GM23338 (cell line): ENCODE measurements around the gene PAF1. TPM values are rescaled to one million over a fixed set of nuclear protein-coding genes. Genes with fewer than 3 reads are reported as not detected.
"Not testable (repeated sequence)": the region's sequence is repeated elsewhere in the genome, so short reads cannot be mapped to it uniquely, and the experiment has no call there.

Experiments
- ATAC-seq: fragments of 200-7000 bp; cut with Tn5 transposase; 3 replicates; pipeline ENCODE4 v1.9.1; 2020
- DNase-seq: peaks from one replicate; pipeline ENCODE4 v3.0.0-alpha.2; 2015; ENCODE audit warnings: low spot score
- H2AFZ ChIP-seq: fragments of 200-600 bp; sonication (generic); 2 replicates; pipeline ENCODE4 v1.8.0; 2016; ENCODE audit warnings: antibody characterized with exemption, mild to moderate bottlenecking, moderate library complexity
- H3F3A ChIP-seq: fragments of 200-600 bp; sonication (generic); replicated peaks from 2 replicates; pipeline ENCODE4 v1.8.0; 2017; ENCODE audit warnings: antibody characterized with exemption, mixed run types, low read depth
- H3K27ac ChIP-seq: fragments of 200-600 bp; sonication (generic); 2 replicates; pipeline ENCODE4 v1.6.1; 2016; ENCODE audit warnings: low read depth
- H3K27me3 ChIP-seq: fragments of 200-600 bp; sonication (generic); 2 replicates; pipeline ENCODE4 v1.8.0; 2016; ENCODE audit warnings: mild to moderate bottlenecking, mixed run types, moderate library complexity; ENCODE audit not compliant: insufficient read depth
- H3K36me3 ChIP-seq: fragments of 200-600 bp; sonication (generic); 2 replicates; pipeline ENCODE4 v1.8.0; 2016; ENCODE audit warnings: mild to moderate bottlenecking; ENCODE audit not compliant: insufficient read depth
- H3K4me1 ChIP-seq: fragments of 200-600 bp; sonication (generic); 2 replicates; pipeline ENCODE4 v1.8.0; 2016; ENCODE audit warnings: mild to moderate bottlenecking, moderate library complexity; ENCODE audit not compliant: insufficient read depth
- H3K4me2 ChIP-seq: fragments of 200-600 bp; sonication (generic); 2 replicates; pipeline ENCODE4 v1.7.1; 2017; ENCODE audit warnings: mixed run types
- H3K4me3 ChIP-seq: fragments of 200-600 bp; sonication (generic); 2 replicates; pipeline ENCODE4 v1.6.1; 2016; ENCODE audit warnings: mixed run types
- H3K79me2 ChIP-seq: fragments of 200-600 bp; sonication (generic); replicated peaks from 2 replicates; pipeline ENCODE4 v1.8.0; 2017; ENCODE audit warnings: mild to moderate bottlenecking; ENCODE audit not compliant: insufficient read depth
- H3K9me2 ChIP-seq: fragments of 200-600 bp; sonication (generic); 2 replicates; pipeline ENCODE4 v1.8.0; 2017; ENCODE audit not compliant: insufficient read depth
- H4K20me1 ChIP-seq: fragments of 200-600 bp; sonication (generic); replicated peaks from 2 replicates; pipeline ENCODE4 v1.8.0; 2017; ENCODE audit warnings: mild to moderate bottlenecking; ENCODE audit not compliant: insufficient read depth
- H3K27ac Mint-ChIP-seq: 2 replicates; pipeline ENCODE4 v1.8.0; 2020; ENCODE audit warnings: inconsistent platforms, mild to moderate bottlenecking, moderate library complexity, mixed read lengths
- H3K27me3 Mint-ChIP-seq: 3 replicates; pipeline ENCODE4 v1.8.0; 2022; ENCODE audit warnings: low read depth, mild to moderate bottlenecking, moderate library complexity, mixed read lengths, inconsistent platforms; ENCODE audit not compliant: insufficient read depth, poor library complexity
- H3K36me3 Mint-ChIP-seq: 3 replicates; pipeline ENCODE4 v1.8.0; 2021; ENCODE audit warnings: low read depth, mild to moderate bottlenecking, inconsistent platforms, moderate library complexity, mixed read lengths
- H3K4me1 Mint-ChIP-seq: 3 replicates; pipeline ENCODE4 v1.8.0; 2020; ENCODE audit warnings: mild to moderate bottlenecking, inconsistent platforms, mixed read lengths
- H3K4me3 Mint-ChIP-seq: 3 replicates; pipeline ENCODE4 v1.8.0; 2021; ENCODE audit warnings: moderate library complexity, mild to moderate bottlenecking, inconsistent platforms, mixed read lengths
- H3K9me3 Mint-ChIP-seq: 3 replicates; pipeline ENCODE4 v1.8.0; 2020; ENCODE audit warnings: moderate library complexity, mild to moderate bottlenecking, inconsistent platforms, mixed read lengths
- EZH2phosphoT487 ChIP-seq: fragments of 200-600 bp; sonication (generic); IDR thresholded peaks from one replicate; pipeline ENCODE4 v1.8.1; 2018; ENCODE audit warnings: antibody characterized with exemption; ENCODE audit not compliant: unreplicated experiment
- ZNF331 ChIP-seq: fragments of 250-450 bp; sonication (Bioruptor Pico); IDR thresholded peaks from 2 replicates; pipeline ENCODE4 v1.5.0; 2020; ENCODE audit warnings: low read depth, mild to moderate bottlenecking, moderate library complexity
- polyA plus RNA-seq: library from polyadenylated mRNA; unstranded; fragments of >200 nt; fragmentation: Nextera tagmentation; extraction: Ambion mirVana; gene quantifications from 2 replicates; pipeline ENCODE4 v1.2.1, GENCODE V29; 2016
- total RNA-seq: library from RNA; depleted of rRNA; stranded (reverse); fragments of >200 nt; shearing (Covaris generic); gene quantifications from 2 replicates; pipeline ENCODE4 v1.2.3, GENCODE V29; 2014
- TF ChIP-seq, protein P1 (sequence below), 2 experiments: fragments of 200-600 bp in 1 of 2; sonication (generic) in 1 of 2; conservative IDR thresholded peaks; 2 replicates each; pipeline versions ENCODE4 v1.5.1 to v1.6.1; 2016 to 2017; ENCODE audit warnings: antibody characterized with exemption in 2 of 2, low read depth in 2 of 2, mild to moderate bottlenecking in 2 of 2, moderate library complexity in 1 of 2
- TF ChIP-seq, protein P2 (sequence below): IDR thresholded peaks from 2 replicates; pipeline ENCODE4 v1.6.1; 2016; ENCODE audit warnings: antibody characterized with exemption

Gene PAF1
- total and polyA plus RNA-seq, 2 experiments from 2014 or later = 22.1 to 47.3 TPM

DNA sequence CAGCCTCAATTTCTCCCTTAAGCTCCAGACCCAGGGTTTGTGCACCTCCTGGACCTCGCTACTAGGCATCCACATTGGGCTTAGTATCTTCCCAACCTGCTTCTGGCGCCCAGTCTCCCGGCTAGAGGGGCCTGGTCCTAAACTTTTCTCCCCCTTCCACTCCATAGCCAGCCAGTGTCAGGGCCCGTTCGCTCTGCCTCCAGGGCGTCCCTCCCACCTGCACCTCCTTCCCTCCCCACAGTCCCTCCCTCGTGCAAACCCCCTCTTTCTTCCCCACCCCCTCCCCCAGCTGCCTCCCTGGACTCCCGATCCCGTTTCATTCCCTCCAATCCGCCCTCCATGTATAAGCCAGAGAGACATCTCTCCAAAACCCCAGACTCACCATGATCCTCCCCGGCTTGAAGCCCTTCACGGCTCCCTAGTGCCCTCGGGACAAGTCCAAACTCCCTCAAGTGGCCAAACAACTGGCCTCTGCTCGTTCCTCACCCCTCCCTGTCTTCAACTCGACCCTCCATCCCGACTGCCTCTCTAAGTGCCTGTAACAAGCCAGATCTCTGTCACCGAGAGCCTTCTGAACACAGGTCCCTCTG, 49.7 kb downstream of the PAF1 start:
- Histone ChIP-seq H2AFZ (peak overlapping the region; percentile 100), H3K36me3 (no peaks in the 10 kb centered on the region; the same call in 1 of the 2 replicates), H4K20me1 (peaks cover 32% of the 10 kb centered on the region), H3K27me3 (no peaks in the 10 kb centered on the region), H3K27ac (peak overlapping the region; percentile 70), H3K4me2 (peak overlapping the region; percentile 88), H3K9me2 (no peaks in the 10 kb centered on the region), H3K4me1 (peaks cover 11% of the 10 kb centered on the region), H3F3A (peaks cover 16% of the 10 kb centered on the region; the same call in 1 of the 2 replicates), H3K4me3 (peak overlapping the region; percentile 96), H3K79me2 (peaks cover 35% of the 10 kb centered on the region)
- peak overlapping the region; percentile 86 for H3K4me3 Mint-ChIP-seq
- peak; percentile 58 for DNase-seq
- peak overlapping the region; percentile 61 for H3K27ac Mint-ChIP-seq
- TF ChIP-seq, protein P1, sequence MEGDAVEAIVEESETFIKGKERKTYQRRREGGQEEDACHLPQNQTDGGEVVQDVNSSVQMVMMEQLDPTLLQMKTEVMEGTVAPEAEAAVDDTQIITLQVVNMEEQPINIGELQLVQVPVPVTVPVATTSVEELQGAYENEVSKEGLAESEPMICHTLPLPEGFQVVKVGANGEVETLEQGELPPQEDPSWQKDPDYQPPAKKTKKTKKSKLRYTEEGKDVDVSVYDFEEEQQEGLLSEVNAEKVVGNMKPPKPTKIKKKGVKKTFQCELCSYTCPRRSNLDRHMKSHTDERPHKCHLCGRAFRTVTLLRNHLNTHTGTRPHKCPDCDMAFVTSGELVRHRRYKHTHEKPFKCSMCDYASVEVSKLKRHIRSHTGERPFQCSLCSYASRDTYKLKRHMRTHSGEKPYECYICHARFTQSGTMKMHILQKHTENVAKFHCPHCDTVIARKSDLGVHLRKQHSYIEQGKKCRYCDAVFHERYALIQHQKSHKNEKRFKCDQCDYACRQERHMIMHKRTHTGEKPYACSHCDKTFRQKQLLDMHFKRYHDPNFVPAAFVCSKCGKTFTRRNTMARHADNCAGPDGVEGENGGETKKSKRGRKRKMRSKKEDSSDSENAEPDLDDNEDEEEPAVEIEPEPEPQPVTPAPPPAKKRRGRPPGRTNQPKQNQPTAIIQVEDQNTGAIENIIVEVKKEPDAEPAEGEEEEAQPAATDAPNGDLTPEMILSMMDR (conservative IDR thresholded peaks at IDR 0.05; ENCODE audit: low read depth in 2 of 2) = 0 out of 4 replicates have a peak, but pooled peaks of 1 of the 2 experiments have one; percentile 12
- no peak for TF ChIP-seq ZNF331 (CRISPR knock-in tag)
- no peaks in the 10 kb centered on the region for H3K9me3 Mint-ChIP-seq
- peaks cover 9% of the 10 kb centered on the region; the same call in 1 of the 3 replicates for H3K36me3 Mint-ChIP-seq
- H3K4me1 Mint-ChIP-seq = peaks cover 19% of the 10 kb centered on the region
- peaks cover 15% of the 10 kb centered on the region for H3K27me3 Mint-ChIP-seq
- ATAC-seq = peak; percentile 28

DNA sequence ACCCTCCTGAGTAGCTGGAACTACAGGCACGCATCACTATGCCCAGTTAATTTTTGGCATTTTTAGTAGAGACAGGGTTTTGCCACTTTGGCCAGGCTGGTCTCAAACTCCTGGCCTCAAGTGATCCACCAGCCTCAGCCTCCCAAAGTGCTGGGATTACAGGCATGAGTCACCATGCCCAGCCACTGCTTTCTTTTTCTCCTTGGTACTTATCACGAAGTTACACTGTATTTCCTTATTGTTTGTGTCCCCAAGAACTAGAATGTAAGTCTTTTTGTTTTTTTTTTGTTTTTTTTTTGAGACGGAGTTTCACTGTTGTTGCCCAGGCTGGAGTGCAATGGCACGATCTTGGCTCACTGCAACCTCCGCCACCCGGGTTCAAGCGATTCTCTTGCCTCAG, 50.8 kb downstream of the PAF1 start:
- ATAC-seq, H3F3A ChIP-seq, H3K27me3 ChIP-seq, H3K9me3 Mint-ChIP-seq, H3K36me3 Mint-ChIP-seq, H3K27ac Mint-ChIP-seq, H3K27ac ChIP-seq, H3K9me2 ChIP-seq, H3K36me3 ChIP-seq, DNase-seq, H3K4me3 ChIP-seq, H2AFZ ChIP-seq, H3K4me2 ChIP-seq: not testable (repeated sequence)
- Histone ChIP-seq H4K20me1 (peaks cover 22% of the 10 kb centered on the region), H3K79me2 (peaks cover 28% of the 10 kb centered on the region), H3K4me1 (peaks cover 11% of the 10 kb centered on the region)
- H3K4me3 Mint-ChIP-seq = peak overlapping the region; percentile 86; the same call in 1 of the 3 replicates
- H3K4me1 Mint-ChIP-seq = peaks cover 22% of the 10 kb centered on the region
- peaks cover 20% of the 10 kb centered on the region for H3K27me3 Mint-ChIP-seq

DNA sequence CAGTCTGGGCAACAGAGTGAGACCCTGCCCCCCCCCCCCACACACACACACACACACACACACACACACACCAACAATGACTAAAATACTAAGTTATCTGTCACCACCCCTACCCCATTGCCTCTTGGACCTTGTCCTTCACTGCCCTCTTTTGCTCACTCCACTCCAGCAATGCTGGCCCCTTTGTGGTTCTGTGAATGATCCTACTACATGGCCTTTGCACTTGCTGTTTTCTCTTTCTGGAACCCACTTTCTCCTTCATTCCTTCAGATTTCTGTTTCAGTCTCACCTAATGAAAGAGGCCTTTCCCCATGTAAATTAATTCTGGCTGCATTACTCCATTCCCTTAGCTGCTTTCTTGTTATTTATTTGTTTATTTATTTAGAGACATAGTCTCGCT, 51.2 kb downstream of the PAF1 start:
- TF ChIP-seq, protein P2, sequence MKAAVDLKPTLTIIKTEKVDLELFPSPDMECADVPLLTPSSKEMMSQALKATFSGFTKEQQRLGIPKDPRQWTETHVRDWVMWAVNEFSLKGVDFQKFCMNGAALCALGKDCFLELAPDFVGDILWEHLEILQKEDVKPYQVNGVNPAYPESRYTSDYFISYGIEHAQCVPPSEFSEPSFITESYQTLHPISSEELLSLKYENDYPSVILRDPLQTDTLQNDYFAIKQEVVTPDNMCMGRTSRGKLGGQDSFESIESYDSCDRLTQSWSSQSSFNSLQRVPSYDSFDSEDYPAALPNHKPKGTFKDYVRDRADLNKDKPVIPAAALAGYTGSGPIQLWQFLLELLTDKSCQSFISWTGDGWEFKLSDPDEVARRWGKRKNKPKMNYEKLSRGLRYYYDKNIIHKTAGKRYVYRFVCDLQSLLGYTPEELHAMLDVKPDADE = no peak
- TF ChIP-seq EZH2phosphoT487 = no peak

More for the DNA sequence above, 51.2 kb downstream of the PAF1 start:
- no peak for ATAC-seq
- Histone ChIP-seq H3K4me3 (no peak overlapping the region), H3K9me2 (no peaks in the 10 kb centered on the region), H3K4me2 (no peak overlapping the region), H3K27me3 (no peaks in the 10 kb centered on the region), H3K4me1 (peaks cover 11% of the 10 kb centered on the region), H4K20me1 (peaks cover 18% of the 10 kb centered on the region), H3K79me2 (peaks cover 25% of the 10 kb centered on the region), H3K27ac (no peak overlapping the region), H3K36me3 (no peaks in the 10 kb centered on the region; the same call in 1 of the 2 replicates), H2AFZ (no peak overlapping the region), H3F3A (peaks cover 9% of the 10 kb centered on the region; the same call in 1 of the 2 replicates)
- Mint-ChIP-seq H3K4me1 (peaks cover 22% of the 10 kb centered on the region), H3K27me3 (peaks cover 25% of the 10 kb centered on the region), H3K27ac (no peak overlapping the region), H3K9me3 (no peaks in the 10 kb centered on the region), H3K36me3 (peaks cover 6% of the 10 kb centered on the region; the same call in 1 of the 3 replicates), H3K4me3 (no peak overlapping the region; the same call in 2 of the 3 replicates)
- DNase-seq = no peak
